Ureter (tissue), 1 donor: ENCODE results near the gene NPIPA2. TPM values are rescaled to one million over a fixed set of nuclear protein-coding genes. Genes with fewer than 3 reads are reported as not detected.
"Not testable (repeated sequence)": the region's sequence is repeated elsewhere in the genome, so short reads cannot be mapped to it uniquely, and the experiment has no call there.

ENCODE experiments used
- DNase-seq: peaks from one replicate; pipeline ENCODE4 v3.0.0-alpha.2; 2020; ENCODE audit warnings: low spot score
- total RNA-seq: library from RNA; stranded (reverse); gene quantifications from one replicate; pipeline ENCODE4 v1.2.4, GENCODE V29; 2023
- donor health status: DM: yes; HTN: yes; CAD: no.

The NPIPA2 gene
- 4.2 TPM for total RNA-seq

DNA sequence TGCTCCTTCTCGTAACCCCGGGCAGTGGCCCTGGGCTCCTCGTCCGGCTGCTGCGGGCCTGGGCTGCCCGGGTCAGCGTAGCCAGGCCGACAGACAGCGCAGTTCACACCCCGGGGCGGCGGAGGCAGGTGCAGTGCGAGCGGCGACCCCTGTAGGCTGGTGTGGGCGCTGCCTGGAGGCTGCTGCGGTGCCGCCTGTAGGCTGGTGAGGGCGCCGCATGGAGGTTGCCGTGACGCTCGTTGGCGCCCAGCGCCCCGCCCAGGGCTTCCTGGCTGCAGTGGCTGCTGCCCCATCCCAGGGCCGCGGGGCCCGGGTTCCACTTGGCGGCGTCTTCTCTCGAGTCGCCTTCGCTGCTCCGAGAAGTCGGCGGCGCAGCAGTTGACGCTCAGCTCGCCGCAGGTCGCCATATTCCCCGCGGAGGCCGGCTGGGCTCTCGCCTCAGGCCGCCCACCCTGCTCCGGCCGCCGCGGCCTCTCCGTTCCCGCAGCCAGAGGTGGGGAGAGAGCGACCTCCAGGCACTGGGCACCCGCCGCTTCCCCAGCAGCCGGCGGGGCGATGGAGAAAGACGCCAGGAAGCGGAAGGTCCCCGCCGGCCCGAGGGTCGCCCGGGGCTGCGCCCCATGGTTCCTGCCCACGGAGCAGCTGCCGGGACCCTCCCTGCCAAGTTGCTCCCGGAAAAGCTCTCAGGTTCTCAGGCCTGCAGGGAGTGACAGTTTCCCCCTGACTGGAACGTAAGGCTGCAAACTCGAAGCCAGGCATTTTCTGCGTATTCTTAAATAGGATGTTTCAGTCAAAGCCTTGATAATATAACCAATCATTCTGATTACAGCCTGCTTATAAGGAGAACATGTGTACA is at the start of gene NPIPA2:
Gene NPIPA2 (plus strand): TSS at position 261 of the 856 bp plus-strand sequence. CDS start 5,533 bp downstream, outside the sequence.
- not testable (repeated sequence) for DNase-seq

DNA sequence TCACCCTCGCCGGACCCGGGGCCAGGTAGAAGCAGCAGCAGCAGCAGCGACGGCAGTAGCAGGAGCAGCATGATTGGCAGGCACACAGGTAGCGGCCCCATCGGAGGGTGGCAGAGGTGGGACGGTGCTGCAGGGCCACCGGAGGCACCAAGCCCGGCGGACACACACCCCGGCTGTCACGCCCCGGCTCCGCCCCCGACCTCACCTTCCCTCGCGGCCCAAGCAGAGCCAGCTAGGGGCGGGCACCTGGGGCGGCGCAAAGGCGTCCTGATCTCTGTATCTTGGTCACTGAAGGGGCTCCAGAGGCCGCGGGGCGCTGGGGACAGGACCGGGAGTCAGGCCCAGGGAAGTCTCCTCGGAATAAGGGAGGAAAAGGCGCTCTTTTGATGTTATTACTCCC is 48.2 kb upstream of the NPIPA2 start, which contains the start of gene PLA2G10:
Gene PLA2G10 (minus strand): TSS at position 180 of the 400 bp plus-strand sequence. CDS start 79 bp downstream, at position 101.
- DNase-seq = not testable (repeated sequence)

DNA sequence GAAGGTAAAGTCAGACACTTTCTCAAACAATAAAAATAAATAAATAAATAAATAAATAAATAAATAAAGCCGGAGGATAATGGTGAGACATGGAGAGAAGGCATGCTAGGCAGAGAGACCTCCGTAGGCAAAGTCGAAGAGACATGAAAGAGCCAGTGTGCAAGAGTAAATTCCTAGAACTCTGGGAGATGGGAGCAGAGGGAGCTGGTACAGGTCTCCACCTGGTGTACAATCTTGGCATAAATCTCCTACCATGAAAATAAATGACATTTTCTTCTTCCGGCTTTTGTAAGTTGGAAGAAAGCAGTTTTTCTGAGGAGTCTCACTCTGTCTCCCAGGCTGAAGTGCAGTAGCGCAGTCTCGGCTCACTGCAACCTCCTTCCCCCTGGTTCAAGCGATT is 40.5 kb upstream of the NPIPA2 start:
- not testable (repeated sequence) for DNase-seq

DNA sequence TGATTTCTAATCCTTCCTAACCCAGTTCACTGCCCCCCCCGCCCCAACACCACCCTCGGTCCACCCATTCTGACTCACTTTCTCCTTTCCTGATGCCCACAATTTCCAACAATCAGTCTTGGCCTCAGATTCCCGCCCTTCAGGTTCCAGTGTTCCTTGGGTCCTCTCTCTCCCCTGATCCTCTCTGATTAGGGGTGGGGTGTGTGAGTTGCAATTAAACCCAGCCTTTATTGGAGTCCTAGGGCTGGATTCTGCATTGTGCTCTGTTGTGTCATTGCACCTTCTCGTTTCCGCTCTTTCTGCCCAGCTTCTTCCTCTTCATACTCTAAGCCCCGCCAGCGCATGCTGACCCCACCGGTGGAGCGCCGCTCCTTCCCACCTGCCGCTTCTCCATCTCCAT is 39.7 kb upstream of the NPIPA2 start:
- not testable (repeated sequence) for DNase-seq

DNA sequence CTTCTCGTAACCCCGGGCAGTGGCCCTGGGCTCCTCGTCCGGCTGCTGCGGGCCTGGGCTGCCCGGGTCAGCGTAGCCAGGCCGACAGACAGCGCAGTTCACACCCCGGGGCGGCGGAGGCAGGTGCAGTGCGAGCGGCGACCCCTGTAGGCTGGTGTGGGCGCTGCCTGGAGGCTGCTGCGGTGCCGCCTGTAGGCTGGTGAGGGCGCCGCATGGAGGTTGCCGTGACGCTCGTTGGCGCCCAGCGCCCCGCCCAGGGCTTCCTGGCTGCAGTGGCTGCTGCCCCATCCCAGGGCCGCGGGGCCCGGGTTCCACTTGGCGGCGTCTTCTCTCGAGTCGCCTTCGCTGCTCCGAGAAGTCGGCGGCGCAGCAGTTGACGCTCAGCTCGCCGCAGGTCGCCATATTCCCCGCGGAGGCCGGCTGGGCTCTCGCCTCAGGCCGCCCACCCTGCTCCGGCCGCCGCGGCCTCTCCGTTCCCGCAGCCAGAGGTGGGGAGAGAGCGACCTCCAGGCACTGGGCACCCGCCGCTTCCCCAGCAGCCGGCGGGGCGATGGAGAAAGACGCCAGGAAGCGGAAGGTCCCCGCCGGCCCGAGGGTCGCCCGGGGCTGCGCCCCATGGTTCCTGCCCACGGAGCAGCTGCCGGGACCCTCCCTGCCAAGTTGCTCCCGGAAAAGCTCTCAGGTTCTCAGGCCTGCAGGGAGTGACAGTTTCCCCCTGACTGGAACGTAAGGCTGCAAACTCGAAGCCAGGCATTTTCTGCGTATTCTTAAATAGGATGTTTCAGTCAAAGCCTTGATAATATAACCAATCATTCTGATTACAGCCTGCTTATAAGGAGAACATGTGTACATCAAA is 38.9 kb upstream of the NPIPA2 start, which contains the start of gene NPIPA3:
Gene NPIPA3 (plus strand): TSS at position 256 of the 856 bp plus-strand sequence. CDS start 5,533 bp downstream, outside the sequence.
- not testable (repeated sequence) for DNase-seq

DNA sequence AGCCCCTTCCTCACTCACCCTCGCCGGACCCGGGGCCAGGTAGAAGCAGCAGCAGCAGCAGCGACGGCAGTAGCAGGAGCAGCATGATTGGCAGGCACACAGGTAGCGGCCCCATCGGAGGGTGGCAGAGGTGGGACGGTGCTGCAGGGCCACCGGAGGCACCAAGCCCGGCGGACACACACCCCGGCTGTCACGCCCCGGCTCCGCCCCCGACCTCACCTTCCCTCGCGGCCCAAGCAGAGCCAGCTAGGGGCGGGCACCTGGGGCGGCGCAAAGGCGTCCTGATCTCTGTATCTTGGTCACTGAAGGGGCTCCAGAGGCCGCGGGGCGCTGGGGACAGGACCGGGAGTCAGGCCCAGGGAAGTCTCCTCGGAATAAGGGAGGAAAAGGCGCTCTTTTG is 9.1 kb upstream of the NPIPA2 start:
- DNase-seq = not testable (repeated sequence)

DNA sequence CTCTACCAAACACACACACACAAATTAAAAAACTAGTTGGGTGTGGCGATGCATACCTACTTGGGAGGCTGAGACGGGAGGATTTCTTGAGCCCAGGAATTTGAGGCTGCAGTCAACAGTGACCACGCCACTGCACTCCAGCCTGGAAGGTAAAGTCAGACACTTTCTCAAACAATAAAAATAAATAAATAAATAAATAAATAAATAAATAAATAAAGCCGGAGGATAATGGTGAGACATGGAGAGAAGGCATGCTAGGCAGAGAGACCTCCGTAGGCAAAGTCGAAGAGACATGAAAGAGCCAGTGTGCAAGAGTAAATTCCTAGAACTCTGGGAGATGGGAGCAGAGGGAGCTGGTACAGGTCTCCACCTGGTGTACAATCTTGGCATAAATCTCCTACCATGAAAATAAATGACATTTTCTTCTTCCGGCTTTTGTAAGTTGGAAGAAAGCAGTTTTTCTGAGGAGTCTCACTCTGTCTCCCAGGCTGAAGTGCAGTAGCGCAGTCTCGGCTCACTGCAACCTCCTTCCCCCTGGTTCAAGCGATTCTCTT is 1.4 kb upstream of the NPIPA2 start:
- DNase-seq = not testable (repeated sequence)

DNA sequence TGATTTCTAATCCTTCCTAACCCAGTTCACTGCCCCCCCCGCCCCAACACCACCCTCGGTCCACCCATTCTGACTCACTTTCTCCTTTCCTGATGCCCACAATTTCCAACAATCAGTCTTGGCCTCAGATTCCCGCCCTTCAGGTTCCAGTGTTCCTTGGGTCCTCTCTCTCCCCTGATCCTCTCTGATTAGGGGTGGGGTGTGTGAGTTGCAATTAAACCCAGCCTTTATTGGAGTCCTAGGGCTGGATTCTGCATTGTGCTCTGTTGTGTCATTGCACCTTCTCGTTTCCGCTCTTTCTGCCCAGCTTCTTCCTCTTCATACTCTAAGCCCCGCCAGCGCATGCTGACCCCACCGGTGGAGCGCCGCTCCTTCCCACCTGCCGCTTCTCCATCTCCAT is 539 bp upstream of the NPIPA2 start:
- DNase-seq = not testable (repeated sequence)

DNA sequence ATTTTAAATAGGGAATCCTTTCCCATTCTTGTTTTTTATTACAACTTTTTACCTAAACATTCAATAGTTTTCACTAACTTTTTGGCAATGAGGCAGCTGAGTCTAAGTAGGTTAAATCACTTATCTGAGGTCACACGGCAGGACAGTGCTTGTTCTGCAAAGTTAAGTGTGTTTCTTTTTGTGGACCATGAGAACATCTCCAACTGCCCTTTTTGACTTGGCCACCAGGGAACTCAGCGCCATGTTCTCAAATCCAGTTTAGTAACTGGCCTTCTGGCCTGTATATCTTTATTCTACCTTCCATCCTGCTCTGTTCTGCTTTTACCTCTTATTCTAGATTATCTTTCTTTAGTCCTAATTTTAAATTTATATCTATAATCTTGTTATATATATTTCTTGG is 31.3 kb downstream of the NPIPA2 start:
- not testable (repeated sequence) for DNase-seq

DNA sequence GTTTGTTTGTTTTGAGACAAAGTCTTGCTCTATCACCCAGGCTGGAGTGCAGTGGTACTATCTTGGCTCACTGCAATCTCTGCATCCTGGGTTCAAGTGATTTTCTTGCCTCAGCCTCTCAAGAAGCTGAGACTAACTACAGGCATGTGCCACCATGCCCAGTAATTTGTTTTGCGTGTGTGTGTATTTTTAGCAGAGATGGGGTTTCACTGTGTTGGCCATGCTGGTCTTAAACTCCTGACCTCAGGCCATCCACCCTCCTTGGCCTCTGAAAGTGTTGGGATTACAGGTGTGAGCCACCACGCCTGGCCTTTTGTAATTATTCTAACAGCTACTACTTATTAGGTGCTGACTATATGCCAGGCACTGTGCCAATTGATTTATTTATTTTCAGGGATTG is 33.3 kb downstream of the NPIPA2 start:
- not testable (repeated sequence) for DNase-seq

DNA sequence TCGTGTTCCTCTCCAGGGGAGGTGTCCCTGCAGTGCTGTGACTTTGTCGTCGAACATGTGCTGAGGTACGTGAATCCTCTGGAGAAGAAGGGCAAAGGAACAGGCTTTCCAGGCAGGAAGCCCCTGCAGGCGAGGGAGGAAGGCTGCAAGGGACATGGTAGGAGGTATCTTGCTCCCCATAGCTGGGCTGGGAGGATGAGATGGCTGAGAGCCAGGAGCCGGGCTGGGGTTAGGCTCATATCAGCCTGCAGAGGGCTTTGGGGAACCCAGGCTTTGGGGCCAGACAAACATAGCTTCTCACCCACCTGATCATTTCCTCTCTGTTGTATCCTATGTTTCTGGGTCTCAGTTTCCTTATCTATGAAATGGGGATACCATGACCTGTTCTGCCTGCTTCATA is 34.4 kb downstream of the NPIPA2 start:
- not testable (repeated sequence) for DNase-seq

DNA sequence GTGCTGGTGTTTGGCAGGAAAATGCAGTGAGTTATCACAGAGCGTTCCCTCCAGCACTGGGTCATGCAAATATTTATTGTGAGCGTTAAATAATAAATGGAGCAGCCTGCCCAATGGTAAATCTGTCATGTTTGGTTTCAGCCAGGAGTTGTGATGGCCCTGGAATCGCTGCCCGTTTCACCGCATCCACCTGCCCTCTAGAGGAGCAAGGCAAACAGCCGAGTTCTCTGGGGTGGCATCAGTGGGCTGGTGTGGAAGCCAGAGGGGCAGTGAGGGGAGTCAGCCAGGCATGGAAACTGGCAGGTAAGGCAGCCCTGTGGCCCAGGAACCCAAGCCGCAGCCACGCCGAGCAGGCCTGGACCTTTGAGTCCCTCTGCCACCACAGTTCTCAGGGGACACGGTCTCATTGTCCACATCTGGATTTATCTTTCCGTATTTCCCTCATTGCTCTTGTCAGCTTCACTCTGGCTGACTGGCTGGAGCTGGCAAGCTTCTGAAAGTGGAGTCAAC is 37.1 kb downstream of the NPIPA2 start:
- DNase-seq = not testable (repeated sequence)

DNA sequence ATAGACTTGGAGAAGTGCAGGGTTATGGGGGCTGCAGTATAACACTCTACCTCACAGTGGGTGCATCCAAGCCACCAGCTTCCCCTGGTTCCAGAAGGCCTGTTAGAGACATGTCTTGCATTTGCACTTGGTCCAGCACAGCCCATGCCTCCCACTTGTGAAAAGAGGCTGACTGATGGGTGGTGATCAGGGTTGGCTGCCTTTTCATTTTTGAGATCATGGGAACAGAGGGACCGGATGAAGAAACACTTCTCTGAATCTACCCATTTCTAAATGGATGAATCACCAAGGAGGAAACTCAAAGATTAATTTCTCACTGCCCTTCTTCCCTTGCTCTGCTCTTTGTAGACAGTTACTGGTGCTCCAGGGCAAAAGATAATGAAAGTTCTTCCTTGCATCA is 43.8 kb downstream of the NPIPA2 start:
- not testable (repeated sequence) for DNase-seq

DNA sequence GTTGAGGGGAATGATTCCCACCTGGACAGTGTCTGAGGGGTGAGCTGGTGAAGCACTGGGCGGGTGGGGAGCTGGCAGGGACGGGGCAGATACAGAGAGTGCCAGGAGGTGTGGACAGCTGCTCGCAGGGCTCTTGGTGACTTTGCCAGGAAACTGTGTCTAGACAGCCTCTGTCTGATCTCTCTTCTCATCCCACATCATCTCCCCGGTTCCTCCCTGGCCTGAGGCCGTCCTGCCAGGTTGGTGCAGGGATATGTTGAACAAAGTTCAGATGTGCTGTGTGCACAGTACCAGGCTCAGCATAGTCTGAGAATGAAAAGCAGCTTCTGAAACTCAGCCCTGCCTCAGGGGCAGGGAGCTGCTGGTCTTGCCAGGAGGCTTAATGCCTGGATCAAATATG is 47.2 kb downstream of the NPIPA2 start:
- not testable (repeated sequence) for DNase-seq

DNA sequence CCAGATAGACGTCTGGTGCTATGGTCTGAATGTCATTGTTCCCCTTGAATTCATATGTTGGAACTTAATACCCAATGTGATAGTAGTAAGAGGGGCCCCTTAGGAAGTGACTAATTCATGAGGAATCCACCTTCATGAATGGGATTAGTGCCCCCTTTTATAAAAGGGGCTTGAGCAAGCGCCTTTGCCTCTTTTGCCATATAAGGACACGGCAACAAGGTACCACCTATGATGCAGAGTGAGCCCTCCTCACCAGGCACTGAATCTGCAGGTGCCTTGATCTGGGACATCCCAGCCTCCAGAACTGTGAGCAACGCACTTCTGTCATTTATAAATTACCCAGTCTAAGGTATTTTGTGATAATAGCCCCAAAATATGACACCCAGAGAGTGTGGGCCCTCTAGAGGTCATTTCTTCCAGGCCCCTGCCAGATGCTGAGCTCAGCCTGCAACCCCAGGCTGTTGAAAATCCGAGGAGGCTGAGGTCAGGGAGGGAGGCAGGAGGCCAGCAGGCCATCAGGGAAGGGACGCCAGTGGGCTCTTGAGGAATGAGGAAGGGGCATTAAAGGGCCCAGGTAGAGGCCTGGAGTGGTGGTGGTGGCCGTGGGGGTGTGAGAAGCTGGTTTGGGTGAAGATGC is 48.1 kb downstream of the NPIPA2 start:
- DNase-seq = not testable (repeated sequence)

DNA sequence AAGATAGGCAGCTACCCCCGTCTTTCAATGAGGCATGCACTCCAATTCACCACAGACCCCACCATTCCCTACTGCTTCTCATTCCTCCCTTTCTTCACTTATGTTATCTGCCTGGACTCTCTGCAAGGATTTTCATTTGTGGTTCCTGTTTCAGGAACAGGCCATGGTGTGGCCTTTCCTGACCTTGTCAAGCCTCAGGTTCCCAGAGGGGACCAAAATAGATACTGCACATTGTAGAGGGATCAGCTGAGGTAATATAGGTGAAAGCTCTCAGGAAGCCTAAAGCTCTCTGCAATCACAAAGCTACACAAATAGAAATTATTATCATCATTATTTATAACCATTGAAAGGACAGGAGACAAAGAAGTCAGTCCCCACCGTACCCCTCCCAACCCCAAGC is 50.6 kb downstream of the NPIPA2 start:
- not testable (repeated sequence) for DNase-seq

DNA sequence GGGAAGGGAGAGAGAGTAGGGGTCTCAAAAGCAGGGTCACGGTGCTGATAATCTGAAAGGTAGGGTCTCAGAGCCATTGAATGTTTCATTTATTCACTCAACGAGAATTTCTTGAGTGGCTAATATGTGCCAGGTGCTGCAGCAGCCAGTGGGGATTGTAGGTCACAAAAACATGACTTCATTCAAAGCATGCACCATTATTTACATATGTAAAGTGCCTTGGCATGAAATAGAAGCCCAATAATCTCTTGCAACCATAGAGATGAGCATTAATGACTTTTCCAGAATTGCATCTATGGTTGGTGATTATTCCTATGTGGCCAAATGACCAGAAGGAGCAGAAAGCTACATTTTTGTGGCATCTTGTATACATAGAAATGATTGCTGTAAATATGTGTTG is 55.2 kb downstream of the NPIPA2 start:
- DNase-seq = not testable (repeated sequence)

DNA sequence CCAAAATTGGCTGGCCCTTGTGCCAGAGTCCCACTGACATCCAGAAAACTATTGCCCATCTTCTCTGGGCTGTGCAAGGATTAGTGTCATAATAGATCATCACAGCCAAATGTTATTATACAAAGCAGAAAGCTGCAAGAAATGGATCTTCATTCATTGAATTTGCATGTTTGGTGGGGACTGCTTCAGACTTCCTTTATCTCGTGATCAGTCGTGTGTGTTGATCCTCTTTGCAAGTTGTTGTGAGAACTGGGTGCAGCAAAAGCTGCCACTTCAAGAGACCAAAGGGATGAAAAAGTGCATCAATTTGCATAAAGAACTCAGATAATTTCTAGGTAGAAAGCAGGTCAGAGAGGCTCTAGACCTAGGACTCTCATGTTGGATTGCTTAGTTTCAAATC is 61.2 kb downstream of the NPIPA2 start:
- DNase-seq = not testable (repeated sequence)

DNA sequence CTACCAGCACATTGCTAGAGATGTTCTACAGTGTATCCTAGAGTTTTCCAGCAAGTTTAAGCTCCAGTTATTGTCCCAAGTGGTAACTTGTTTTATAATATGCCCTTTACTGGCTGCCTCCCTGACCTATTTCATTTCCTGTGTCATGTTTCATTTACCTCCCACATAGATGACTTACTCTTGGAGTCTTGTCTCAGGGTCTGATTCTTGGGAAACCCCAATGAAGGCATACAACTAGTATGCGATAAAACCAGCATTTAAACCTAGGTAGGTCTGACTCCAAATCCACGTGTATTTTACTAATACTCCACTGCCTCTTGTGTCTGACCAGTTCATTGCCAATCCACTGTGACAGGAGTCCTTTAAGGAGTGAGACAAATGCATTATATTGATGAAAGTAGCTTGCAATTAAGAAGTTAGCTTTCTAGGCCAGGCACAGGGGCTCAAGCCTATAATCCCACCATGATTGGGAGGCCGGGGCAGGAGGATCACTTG is 64.9 kb downstream of the NPIPA2 start:
- not testable (repeated sequence) for DNase-seq

DNA sequence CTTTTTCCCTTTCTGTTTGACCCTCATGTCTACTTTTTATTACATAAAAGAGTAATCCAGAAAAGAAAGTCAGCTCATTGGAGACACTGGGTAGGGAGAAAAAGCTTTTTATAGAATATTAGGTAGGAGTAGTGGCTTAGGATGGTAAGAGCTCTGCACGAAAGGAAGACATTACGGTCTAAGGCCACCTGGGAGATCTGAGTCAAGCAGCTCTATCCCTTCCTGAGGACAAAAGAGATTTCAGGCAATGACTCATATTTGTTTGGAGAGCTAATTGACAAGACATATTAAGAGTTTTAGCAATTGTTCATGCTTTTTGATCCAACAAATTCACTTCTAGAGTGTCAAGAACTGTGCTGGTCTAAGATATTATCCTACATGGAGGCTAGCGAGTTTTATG is 71.6 kb downstream of the NPIPA2 start:
- not testable (repeated sequence) for DNase-seq
